ENCODE data around the gene MAPRE2.

DNA sequence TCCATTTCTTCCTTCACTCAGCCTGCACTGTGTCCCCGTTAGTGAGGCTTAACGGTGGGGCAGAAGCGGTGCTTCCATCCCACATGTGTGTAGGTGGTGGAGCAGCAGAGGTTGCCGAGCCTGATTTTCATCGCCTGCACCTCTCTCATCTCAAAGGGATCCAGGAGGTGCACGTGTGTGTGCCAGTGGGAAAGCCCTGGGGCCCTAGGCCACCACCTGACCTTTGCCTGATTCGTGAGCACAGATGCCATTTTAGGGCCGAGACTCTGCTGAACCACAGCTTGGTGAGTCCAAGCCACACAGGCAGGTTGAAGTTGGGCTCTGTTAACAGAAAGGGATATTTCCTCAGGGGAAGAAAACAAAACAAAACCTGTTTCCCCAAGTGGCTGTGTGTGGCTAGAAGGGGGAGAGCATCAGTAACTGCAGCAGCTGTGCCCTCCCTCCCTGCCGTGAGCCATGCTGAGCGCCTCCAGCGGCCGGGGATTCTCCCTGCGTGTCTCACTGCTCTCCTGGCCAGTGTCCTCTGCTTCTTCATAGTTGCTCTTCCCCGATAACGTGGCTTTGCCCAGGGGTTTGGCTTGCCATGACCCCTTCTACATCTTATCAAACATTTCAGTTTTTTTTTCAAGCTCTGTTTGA is 81.5 kb downstream of the MAPRE2 start:
- TF ChIP-seq SALL2 (CRISPR knock-in tag; IDR thresholded peaks at IDR 0.05): no peak
- TF ChIP-seq, protein P1, sequence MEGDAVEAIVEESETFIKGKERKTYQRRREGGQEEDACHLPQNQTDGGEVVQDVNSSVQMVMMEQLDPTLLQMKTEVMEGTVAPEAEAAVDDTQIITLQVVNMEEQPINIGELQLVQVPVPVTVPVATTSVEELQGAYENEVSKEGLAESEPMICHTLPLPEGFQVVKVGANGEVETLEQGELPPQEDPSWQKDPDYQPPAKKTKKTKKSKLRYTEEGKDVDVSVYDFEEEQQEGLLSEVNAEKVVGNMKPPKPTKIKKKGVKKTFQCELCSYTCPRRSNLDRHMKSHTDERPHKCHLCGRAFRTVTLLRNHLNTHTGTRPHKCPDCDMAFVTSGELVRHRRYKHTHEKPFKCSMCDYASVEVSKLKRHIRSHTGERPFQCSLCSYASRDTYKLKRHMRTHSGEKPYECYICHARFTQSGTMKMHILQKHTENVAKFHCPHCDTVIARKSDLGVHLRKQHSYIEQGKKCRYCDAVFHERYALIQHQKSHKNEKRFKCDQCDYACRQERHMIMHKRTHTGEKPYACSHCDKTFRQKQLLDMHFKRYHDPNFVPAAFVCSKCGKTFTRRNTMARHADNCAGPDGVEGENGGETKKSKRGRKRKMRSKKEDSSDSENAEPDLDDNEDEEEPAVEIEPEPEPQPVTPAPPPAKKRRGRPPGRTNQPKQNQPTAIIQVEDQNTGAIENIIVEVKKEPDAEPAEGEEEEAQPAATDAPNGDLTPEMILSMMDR (CRISPR knock-in tag; IDR thresholded peaks at IDR 0.05): no peak

Measured in HepG2 (cell line).